Measurements from ENCODE around the gene GRWD1. TPM values are rescaled to one million over a fixed set of nuclear protein-coding genes. Genes with fewer than 3 reads are reported as not detected.
A peak's percentile ranks its signal among the peaks of the same experiment; 100 is the strongest.

Gene GRWD1
- total and polyA plus RNA-seq, 2 of the 4 experiments (the other 2 are of a cell fraction) = 22.0 to 22.5 TPM

GRCh38 chr19:48413879-48414587 is 31.8 kb upstream of the GRWD1 start:
- TF ChIP-seq CHD1 (IDR thresholded peaks at IDR 0.05; ENCODE audit: low read depth, low read length) (no peak), RFX5 (IDR thresholded peaks at IDR 0.05; ENCODE audit: low read depth, low read length) (no peak), ELK1 (IDR thresholded peaks at IDR 0.05; ENCODE audit: borderline replicate concordance, low read depth, low read length) (no peak), MXI1 (IDR thresholded peaks at IDR 0.05; ENCODE audit: borderline replicate concordance, low read depth, low read length) (no peak), BHLHE40 (IDR thresholded peaks at IDR 0.05; ENCODE audit: low read depth, low read length) (no peak), CTCF (conservative IDR thresholded peaks at IDR 0.05; ENCODE audit: low read depth, low read length) (no peak), POLR2A (IDR thresholded peaks at IDR 0.05; ENCODE audit: low read depth, low read length) (no peak), MAFK (IDR thresholded peaks at IDR 0.05; ENCODE audit: low read depth, low read length) (no peak), MAZ (IDR thresholded peaks at IDR 0.05; ENCODE audit: borderline replicate concordance, low read depth, low read length) (no peak; the same call in 1 of the 2 replicates), SMC3 (IDR thresholded peaks at IDR 0.05; ENCODE audit: low read depth, low read length) (no peak), RCOR1 (IDR thresholded peaks at IDR 0.05; ENCODE audit: insufficient replicate concordance, low read length) (no peak), RAD21 (IDR thresholded peaks at IDR 0.05; ENCODE audit: low read length) (no peak), CEBPB (IDR thresholded peaks at IDR 0.05; ENCODE audit: low read depth, low read length) (no peak)
- peaks cover 4% of the 10 kb centered on the region; the same call in 1 of the 2 replicates for H3K27me3 ChIP-seq (ENCODE audit: control insufficient read depth, insufficient read depth, low read length)
- H3K56ac ChIP-seq (ENCODE audit: extremely low read depth, insufficient read depth, low read length) = no peak overlapping the region
- peak; percentile 64 for ATAC-seq (ENCODE audit: low read depth)
- no peaks in the 10 kb centered on the region for H3K36me3 ChIP-seq (ENCODE audit: control insufficient read depth, insufficient read depth, low read length)
- H4K8ac ChIP-seq (ENCODE audit: low read depth in 2 of 2, low read length in 2 of 2) = no peak overlapping the region
- no peak overlapping the region for H2BK5ac ChIP-seq (ENCODE audit: low read depth, low read length, poor library complexity, severe bottlenecking)
- dilution Hi-C loops (cut with HindIII; ENCODE audit: low sequenced_read_pairs, unreplicated experiment) (no loop called here), in situ Hi-C loops (cut with MboI; ENCODE audit: low sequenced_read_pairs) (no loop called here), intact Hi-C loops (cut with micrococcal nuclease) (no loop called here)
- no peak overlapping the region for H2BK15ac ChIP-seq (ENCODE audit: low read depth, low read length)
- 0 out of 2 replicates have a peak overlapping the region, but pooled peaks have one; percentile 4 for H2AK5ac ChIP-seq (ENCODE audit: low read depth, low read length)
- H2AK9ac ChIP-seq (replicated peaks; ENCODE audit: low read depth, low read length, poor library complexity) = no peak overlapping the region
- no peak overlapping the region for H3K23ac ChIP-seq (ENCODE audit: low read depth, low read length)
- no peaks in the 10 kb centered on the region; the same call in 1 of the 2 replicates for H3K9me3 ChIP-seq (ENCODE audit: control insufficient read depth, insufficient read depth, low read length)
- H4K5ac ChIP-seq (ENCODE audit: low read depth, low read length) = no peak overlapping the region
- H3K4me2 ChIP-seq (ENCODE audit: low read depth, low read length) = no peak overlapping the region; the same call in 1 of the 2 replicates
- H2AFZ ChIP-seq (replicated peaks; ENCODE audit: low read length, poor library complexity) = peak overlapping the region; percentile 89
- CTCF ChIA-PET = interaction anchor here (0.6 to 1.0 kb wide), 2 partner anchors 21 to 31 kb away, joined by 3 to 4 read pairs; no protein-coding TSS in a partner anchor
- no peak overlapping the region for H3K4ac ChIP-seq (ENCODE audit: low read depth, low read length)
- no peaks in the 10 kb centered on the region; a peak in 1 of 4 replicates for H3K79me1 ChIP-seq (ENCODE audit: low read depth in 1 of 2, low read length in 2 of 2)
- H3K27ac ChIP-seq (ENCODE audit: insufficient read depth, low read length) = no peak overlapping the region
- BruUV-seq (replicated peaks) = no TSS peak
- no peak overlapping the region for H3K18ac ChIP-seq (ENCODE audit: low read depth, low read length)
- peaks cover 7% of the 10 kb centered on the region for H3K4me1 ChIP-seq (ENCODE audit: control insufficient read depth, insufficient read depth, low read length)
- DNase-seq = peak; percentile 43
- no peak overlapping the region; the same call in 1 of the 2 replicates for H2BK20ac ChIP-seq (ENCODE audit: low read depth, low read length)
- H3K14ac ChIP-seq (replicated peaks; ENCODE audit: low read depth, low read length) = no peak overlapping the region
- H4K91ac ChIP-seq (ENCODE audit: insufficient read depth, low read depth, low read length) = no peak overlapping the region
- no peak overlapping the region for H3K9ac ChIP-seq (ENCODE audit: low read depth, low read length)
- 38% methylated on average over 15 of the region's 24 CpGs; no CpG with 5 or more reads in 1 of the 2 experiments for WGBS, 2 experiments (ENCODE audit: extremely low coverage in 2 of 2, insufficient read length in 1 of 2)
- POLR2A ChIA-PET (ENCODE audit: unreplicated experiment) = no interaction called here
- H4K20me1 ChIP-seq (ENCODE audit: insufficient read depth, low read length) = no peaks in the 10 kb centered on the region
- H3K9me1 ChIP-seq (ENCODE audit: insufficient read depth, low read length) = peaks cover 2% of the 10 kb centered on the region; the same call in 1 of the 2 replicates
- no peak overlapping the region for H3K4me3 ChIP-seq (ENCODE audit: insufficient read depth, low read depth, low read length)
- no peak overlapping the region for H2BK120ac ChIP-seq (ENCODE audit: low read depth, low read length)
